DMS 273 treated with DMSO at 0.1 percent for 48 hours (cell line): Measurements from ENCODE around the gene ENPP3.

Experiments
- DNase-seq: peaks from one replicate; lab custom pipeline; 2025; lab: John Stamatoyannopoulos, UW

The ENPP3 gene

DNA sequence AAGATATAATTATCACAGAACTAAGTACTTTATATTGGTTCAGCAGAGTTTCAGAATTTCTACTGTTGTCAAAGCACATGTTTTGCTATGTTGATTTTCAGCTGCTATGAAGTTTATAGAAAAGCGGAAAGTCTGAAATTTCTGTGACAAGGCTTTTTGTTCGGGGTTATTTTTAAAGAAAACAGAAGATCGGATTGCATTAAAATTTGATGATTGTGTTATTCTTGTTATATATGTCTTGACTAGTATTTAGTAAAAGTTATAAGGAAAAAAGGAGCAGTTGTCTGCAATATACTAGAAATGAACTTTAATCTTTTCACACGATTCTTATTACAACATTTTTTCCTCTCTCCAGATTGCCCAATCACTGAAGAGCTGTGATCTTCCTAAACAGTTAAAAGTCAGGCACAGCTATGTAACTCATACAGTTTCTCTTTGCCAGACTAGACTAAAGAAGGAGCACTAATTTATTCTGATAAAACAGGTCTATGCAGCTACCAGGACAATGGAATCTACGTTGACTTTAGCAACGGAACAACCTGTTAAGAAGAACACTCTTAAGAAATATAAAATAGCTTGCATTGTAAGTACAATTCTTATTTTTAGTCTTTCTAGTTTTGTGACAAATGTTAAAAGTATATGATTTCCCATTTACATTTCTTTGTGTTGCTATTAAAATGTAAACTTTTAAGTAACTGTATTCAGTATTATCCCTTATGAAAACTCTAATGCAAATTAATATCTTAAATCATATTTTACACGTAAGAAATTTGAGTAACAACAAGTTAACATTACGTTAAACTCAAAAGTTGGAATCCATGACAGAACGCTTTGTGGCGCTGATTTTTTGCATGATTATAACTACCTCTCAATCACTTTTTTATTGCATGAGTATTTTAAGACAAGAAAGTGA is at the start of gene ENPP3:
ENPP3 (plus strand) TSS at position 423 of the 913 bp plus-strand sequence; CDS start at position 506, 83 bp downstream.
- DNase-seq: no peak

- no peak for DNase-seq
These were observed 49.2 kb upstream of the ENPP3 start for GRCh38 chr6:131587909-131588308.

- DNase-seq: no peak
These were observed 48.5 kb upstream of the ENPP3 start for GRCh38 chr6:131588643-131589042.

- no peak for DNase-seq
These were observed 44.2 kb upstream of the ENPP3 start for GRCh38 chr6:131592935-131593334.

GRCh38 chr6:131594074-131594473 is 43.0 kb upstream of the ENPP3 start:
- DNase-seq: no peak

DNA sequence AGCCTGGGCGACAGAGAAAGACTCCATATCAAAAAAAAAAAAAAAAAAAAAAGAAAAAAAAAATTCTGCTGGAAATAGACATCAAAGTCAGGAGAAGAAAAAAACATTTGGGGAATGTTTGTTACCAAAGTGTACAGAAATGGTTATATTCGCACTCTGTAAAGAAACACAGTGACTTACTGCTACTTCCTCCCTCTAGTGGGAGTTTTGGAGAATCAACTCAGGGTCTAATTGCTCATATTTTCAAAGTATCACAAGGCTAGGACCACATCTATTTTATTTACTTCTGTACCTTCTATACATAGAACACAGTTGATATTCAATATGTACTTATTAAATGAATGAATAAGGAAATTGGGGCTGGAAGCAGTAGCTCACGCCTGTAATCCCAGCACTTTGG is 39.7 kb upstream of the ENPP3 start:
- no peak for DNase-seq

DNA sequence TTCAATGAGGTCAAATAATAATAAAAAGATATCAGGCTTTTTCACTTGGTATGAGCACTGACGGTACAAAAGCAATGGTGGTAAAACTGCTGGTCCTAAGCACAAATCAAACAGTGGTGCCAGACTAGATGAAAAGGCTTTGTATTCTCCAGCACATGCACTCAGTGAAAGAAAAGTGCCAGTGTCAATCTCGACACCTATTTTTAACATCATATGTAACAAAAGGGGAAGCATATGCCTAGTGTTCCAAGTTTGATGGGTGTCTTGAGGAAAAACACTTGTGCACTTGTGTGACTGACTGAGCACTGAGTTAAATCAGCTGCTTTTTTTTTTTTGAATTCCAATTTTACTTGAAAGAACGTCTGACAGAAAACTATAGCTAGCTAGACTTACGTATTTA is 36.4 kb upstream of the ENPP3 start:
- no peak for DNase-seq

DNA sequence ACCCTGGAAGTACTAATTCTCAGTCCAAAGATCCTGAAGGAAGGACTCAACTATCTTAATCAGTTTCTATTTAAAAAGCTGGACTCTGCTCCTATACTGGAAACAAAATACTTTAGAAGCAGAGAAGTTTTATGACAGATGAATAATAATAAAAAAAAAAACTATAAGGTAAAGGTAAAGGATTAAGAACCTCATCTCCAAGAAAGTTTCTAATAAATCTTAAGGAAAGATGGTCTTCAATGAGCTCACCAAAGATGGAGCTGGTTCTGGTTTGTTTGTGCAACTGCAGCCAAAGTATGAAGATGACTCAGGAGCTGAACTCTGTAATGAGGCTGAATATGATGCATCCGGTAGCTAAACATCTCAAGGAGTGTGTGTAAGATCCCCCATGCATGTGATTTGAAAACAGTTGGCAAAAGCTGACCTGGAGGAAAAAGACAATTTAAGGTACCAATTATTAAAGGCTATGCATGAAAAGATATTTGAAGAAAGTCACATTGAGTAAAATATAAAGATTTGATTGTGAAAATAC is 34.3 kb upstream of the ENPP3 start:
- DNase-seq: no peak

- DNase-seq: no peak
These were observed 23.7 kb upstream of the ENPP3 start for GRCh38 chr6:131613296-131613925.

GRCh38 chr6:131615275-131615674 is 21.8 kb upstream of the ENPP3 start:
- DNase-seq: no peak

DNA sequence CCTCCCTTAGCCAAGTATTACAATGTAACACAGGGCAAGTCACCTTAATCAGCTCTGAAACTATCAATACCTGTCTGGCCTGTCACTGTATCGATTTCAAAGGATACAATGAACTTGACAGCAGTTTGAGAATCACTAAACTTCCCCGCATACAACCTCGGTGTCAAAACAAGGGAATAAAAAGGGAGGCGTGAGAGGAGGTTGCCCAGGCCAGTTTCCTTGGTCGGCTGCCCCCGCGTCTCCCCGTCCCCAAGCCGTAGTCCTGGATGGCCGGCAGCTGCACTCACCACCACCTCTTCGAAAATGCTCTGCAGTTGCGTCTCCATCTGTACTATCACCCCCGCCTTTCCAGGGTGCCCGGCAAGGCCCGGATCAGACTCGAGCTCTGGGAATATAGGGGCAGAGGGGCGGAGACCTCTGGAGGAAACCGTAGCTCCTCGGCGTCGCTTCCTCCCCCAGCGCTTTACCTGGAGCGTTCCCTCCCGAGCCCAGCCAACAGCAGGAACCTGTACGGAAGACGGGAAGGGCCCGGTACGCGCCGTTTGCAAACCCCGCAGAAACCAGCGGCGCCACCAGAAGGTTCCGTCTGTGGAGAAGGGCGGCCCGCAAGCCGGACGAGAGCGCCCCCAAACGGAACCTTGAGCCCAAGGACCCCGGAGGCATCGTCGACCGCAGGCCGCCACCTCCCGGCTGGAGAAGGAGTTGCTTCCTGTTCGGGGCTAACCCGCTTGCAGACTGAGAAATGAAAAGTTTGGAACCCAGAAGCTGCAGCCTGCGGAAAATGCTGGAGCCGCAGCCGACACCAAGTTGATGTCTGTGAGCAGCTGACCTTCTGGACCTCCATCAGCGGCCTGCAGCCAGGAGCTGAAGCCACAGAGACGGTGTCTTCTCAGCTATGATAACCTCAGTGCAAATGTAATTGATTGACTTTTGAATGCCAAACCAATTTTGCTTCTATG is 9.1 kb upstream of the ENPP3 start, which contains the start of gene MED23:
MED23 (minus strand) TSS at position 519 of the 959 bp plus-strand sequence; CDS start at position 326, 193 bp downstream.
- DNase-seq: peak; percentile 84

DNA sequence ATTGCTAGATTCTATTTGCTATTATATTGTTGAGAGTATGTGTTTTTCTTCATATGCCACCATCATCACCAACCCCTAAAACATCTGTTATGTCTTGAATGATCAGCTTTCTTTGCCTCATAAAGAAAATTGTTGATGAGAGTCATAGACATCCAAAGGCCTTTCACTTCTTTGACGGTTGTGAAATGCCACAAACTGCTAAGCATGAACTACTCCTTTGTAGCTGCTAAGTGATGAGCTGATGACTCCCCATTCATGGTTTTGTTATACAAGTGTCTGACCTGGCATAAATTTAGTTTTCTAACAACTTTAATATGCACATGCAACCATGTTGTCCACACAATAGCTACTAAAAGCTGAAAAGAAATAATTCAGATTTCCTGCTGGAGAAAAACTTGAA is 8.4 kb upstream of the ENPP3 start:
- DNase-seq: no peak

- no peak for DNase-seq
These were observed 7.5 kb upstream of the ENPP3 start for GRCh38 chr6:131629651-131630050.

GRCh38 chr6:131631625-131632289 is 5.3 kb upstream of the ENPP3 start:
- DNase-seq: no peak

GRCh38 chr6:131635384-131636340 is 1.4 kb upstream of the ENPP3 start:
- no peak for DNase-seq

DNA sequence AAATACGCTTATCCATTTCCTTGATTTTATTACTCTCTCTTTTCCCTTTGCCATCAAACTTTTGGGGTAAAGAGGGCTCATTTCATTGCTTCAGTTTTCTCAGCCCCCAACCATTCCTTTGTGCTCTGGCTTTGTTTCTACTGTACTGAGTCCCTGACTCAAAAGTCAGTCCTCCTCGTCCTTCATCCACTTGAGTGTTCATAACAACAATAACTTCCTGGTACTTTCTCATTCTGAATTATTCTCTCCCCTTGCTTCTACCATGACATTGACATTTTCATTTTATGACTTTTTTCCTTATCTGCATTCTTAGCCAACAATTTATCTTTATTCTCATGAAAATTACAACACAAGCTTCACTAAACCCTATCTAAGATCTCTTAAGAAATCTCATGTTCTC is 911 bp downstream of the ENPP3 start:
- no peak for DNase-seq

GRCh38 chr6:131640100-131640499 is 3.0 kb downstream of the ENPP3 start:
- DNase-seq: no peak

DNA sequence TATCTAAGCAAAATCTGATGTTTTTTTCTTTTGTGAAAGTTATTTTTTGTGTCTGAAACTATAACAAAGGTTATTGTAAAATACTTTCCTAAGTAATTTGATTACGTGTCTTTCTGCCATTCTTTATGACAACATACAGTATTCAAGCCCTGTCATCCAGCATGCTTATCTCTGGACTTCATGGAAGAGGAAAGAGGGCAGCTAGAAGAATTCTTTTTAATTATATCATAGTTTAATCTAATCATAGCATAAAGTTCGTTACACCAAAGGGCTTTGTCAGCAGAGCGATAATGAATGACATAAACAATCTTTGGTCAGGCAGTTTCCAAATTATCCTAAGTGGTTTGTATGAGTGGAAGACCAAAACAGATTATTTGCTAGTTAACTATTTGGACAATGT is 3.5 kb downstream of the ENPP3 start:
- no peak for DNase-seq

DNA sequence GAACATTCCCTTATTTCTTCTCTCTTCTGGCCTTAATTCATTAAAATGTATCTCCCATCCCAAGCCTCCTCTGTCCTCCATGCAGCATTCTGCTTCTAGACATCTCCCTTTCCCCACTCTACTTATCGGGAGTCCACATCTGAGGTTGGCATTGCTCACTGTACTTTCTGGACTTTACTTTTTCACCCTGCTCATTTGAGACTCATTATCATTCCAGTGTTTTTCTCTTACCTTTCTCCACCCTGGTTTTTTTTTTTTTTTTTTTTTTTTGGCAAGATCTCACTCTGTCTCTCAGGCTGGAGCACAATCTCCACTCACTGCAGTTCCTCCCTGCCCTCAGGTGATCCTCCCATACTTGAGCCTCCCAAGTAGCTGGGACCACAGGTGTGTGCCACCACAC is 4.5 kb downstream of the ENPP3 start:
- no peak for DNase-seq

- no peak for DNase-seq
These were observed 5.5 kb downstream of the ENPP3 start for GRCh38 chr6:131642565-131642964.
